Measurements from ENCODE around the gene LRFN2. TPM values are rescaled to one million over a fixed set of nuclear protein-coding genes. Genes with fewer than 3 reads are reported as not detected.

Gene LRFN2
- total RNA-seq, 1 donor from 2014 or later, result not detected

DNA sequence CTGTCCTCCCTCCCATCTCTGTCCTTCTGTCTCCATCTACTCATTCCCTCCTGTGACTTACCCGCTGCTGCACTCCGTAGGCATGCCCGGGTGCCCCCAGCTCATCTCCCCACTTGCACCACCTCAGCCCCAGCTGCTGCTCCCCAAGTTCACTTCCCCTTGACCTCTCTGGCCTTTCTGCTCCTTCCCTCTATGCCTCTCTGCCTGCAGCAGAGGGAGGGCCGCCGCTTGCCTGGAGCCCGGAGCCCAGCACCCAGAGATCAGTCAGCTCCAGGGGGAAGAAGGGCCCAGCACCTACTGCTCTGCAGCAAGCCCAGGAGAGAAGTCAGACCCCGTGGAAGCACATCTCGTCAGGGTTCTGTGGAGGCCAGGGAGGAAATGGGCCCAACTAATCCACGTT is 97.4 kb downstream of the LRFN2 start:
- no peak overlapping the region for H3K4me3 Mint-ChIP-seq
- peaks cover 73% of the 10 kb centered on the region for H3K27me3 Mint-ChIP-seq (ENCODE audit: low read depth)
- no peaks in the 10 kb centered on the region for H3K36me3 Mint-ChIP-seq
- H3K4me1 Mint-ChIP-seq, result peaks cover 10% of the 10 kb centered on the region
- no peak for DNase-seq (ENCODE audit: low spot score in 2 of 2, unreplicated experiment in 2 of 2)
- TF ChIP-seq CTCF (IDR thresholded peaks at IDR 0.05; ENCODE audit: unreplicated experiment), result no peak
- no peaks in the 10 kb centered on the region for H3K9me3 Mint-ChIP-seq
- no peak overlapping the region for H3K27ac Mint-ChIP-seq

GRCh38 chr6:40486576-40486975 is 100.6 kb downstream of the LRFN2 start:
- Mint-ChIP-seq H3K9me3 (no peaks in the 10 kb centered on the region), H3K27me3 (ENCODE audit: low read depth) (peaks cover 77% of the 10 kb centered on the region), H3K27ac (no peak overlapping the region), H3K4me3 (no peak overlapping the region), H3K4me1 (peaks cover 15% of the 10 kb centered on the region), H3K36me3 (no peaks in the 10 kb centered on the region)
- no peak for TF ChIP-seq CTCF (IDR thresholded peaks at IDR 0.05; ENCODE audit: unreplicated experiment)
- DNase-seq (ENCODE audit: low spot score in 2 of 2, unreplicated experiment in 2 of 2), result no peak

DNA sequence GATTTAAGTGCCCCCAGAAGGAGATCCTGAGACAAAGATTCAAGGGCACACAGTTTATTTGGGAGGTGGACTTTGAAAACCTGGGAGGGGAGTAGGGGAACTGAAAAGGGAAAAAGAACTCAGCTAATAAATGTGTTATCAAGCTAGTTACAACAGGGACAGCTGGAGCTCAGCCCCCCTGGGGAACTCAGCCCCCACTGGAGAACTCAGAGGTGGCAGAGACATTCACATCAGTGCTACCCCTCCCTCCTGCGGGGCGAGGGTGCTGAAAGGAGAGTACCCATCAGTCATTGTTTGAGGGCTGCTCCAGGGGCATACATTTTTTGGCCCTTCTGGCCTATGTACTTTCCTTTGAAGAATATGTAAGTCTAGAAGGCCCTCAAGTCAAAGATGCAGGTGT is 101.4 kb downstream of the LRFN2 start:
- Mint-ChIP-seq H3K27ac (no peak overlapping the region), H3K36me3 (no peaks in the 10 kb centered on the region), H3K4me1 (peaks cover 15% of the 10 kb centered on the region), H3K9me3 (no peaks in the 10 kb centered on the region), H3K4me3 (no peak overlapping the region), H3K27me3 (ENCODE audit: low read depth) (peaks cover 81% of the 10 kb centered on the region)
- TF ChIP-seq CTCF (IDR thresholded peaks at IDR 0.05; ENCODE audit: unreplicated experiment), result no peak
- no peak for DNase-seq (ENCODE audit: low spot score in 2 of 2, unreplicated experiment in 2 of 2)

DNA sequence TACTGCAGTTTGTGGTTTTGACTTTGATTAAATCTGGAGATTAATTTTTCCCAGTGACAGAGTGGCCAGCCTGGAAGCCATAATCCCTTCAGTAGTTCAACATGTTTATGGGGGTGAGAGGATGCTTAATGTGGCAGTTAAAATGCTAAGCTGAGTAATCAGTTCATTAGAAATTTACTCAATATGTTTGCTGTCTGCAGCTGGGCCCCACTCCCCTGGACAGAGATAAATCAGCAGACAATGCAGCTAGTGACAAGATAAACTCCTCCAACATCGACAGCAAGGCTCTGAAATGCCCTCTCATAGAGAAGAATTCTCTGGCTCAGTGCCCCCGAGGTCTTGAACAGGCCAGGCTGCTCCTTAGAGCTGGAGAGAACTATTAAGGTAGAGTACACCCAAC is 101.9 kb downstream of the LRFN2 start:
- Mint-ChIP-seq H3K4me3 (no peak overlapping the region), H3K27ac (peak overlapping the region; percentile 25), H3K36me3 (no peaks in the 10 kb centered on the region), H3K27me3 (ENCODE audit: low read depth) (peaks cover 79% of the 10 kb centered on the region), H3K4me1 (peaks cover 15% of the 10 kb centered on the region), H3K9me3 (no peaks in the 10 kb centered on the region)
- TF ChIP-seq CTCF (IDR thresholded peaks at IDR 0.05; ENCODE audit: unreplicated experiment), result no peak
- DNase-seq (ENCODE audit: low spot score in 2 of 2, unreplicated experiment in 2 of 2), result no peak

DNA sequence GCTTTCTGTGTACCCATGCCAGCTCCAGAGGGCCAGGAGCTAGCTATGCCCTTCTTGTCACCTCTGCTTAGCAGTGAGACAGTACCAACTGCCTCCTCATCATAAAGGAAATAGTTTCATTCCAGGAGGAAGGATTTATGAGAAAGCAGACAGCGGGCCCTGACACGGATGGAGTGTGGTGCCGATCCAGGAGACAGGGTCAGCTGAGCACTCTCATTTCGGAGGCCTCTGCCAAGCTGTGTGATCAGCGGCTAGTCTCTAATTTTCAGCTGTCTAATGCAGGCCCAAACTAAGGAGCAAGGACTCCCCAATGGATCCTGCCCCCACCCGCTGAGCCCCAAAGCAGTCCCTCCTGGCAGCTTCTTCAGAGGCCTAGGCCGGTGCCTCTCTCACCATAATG is 103.1 kb downstream of the LRFN2 start:
- peaks cover 15% of the 10 kb centered on the region for H3K4me1 Mint-ChIP-seq
- no peak for TF ChIP-seq CTCF (IDR thresholded peaks at IDR 0.05; ENCODE audit: unreplicated experiment)
- peaks cover 73% of the 10 kb centered on the region for H3K27me3 Mint-ChIP-seq (ENCODE audit: low read depth)
- H3K9me3 Mint-ChIP-seq, result no peaks in the 10 kb centered on the region
- no peaks in the 10 kb centered on the region for H3K36me3 Mint-ChIP-seq
- no peak overlapping the region for H3K27ac Mint-ChIP-seq
- DNase-seq (ENCODE audit: low spot score in 2 of 2, unreplicated experiment in 2 of 2), result no peak
- no peak overlapping the region for H3K4me3 Mint-ChIP-seq

DNA sequence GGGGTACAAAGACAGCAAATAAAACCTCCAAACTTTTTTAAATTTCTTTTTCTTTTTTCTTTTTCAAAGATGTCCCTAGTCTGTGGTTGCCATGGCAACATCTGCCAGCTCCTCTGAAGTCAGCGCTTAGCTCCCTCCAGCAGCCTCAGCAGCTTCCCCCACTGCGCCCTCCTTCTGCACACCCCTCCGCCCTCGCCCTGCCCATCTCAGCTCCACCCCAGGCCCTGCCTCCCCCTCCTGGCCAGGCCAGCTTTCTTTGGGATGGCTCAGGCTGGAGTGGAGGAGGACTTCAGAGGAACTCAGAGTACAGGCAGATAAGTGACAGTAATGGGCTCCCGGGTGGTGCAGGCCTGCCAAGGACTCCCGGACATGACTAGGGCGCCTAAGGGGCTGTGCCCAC is 104.6 kb downstream of the LRFN2 start:
- Mint-ChIP-seq H3K4me1 (peaks cover 19% of the 10 kb centered on the region), H3K27me3 (ENCODE audit: low read depth) (peaks cover 73% of the 10 kb centered on the region), H3K27ac (no peak overlapping the region), H3K36me3 (no peaks in the 10 kb centered on the region), H3K9me3 (no peaks in the 10 kb centered on the region), H3K4me3 (no peak overlapping the region)
- TF ChIP-seq CTCF (IDR thresholded peaks at IDR 0.05; ENCODE audit: unreplicated experiment), result no peak
- no peak for DNase-seq (ENCODE audit: low spot score in 2 of 2, unreplicated experiment in 2 of 2)

Data from mesothelial cell of epicardium (in vitro differentiated cells).